ENCODE measurements around the gene MYO1D.

GRCh38 chr17:32909787-32910369 is 33.0 kb upstream of the MYO1D start:
- TF ChIP-seq CEBPB (IDR thresholded peaks at IDR 0.05; ENCODE audit: borderline replicate concordance, low read depth, low read length) (no peak), FOXA1 (IDR thresholded peaks at IDR 0.05) (no peak), FOXA1 (CRISPR knock-in tag; IDR thresholded peaks at IDR 0.05) (no peak), NFIC (IDR thresholded peaks at IDR 0.05; ENCODE audit: low read length) (no peak), MAFK (conservative IDR thresholded peaks at IDR 0.05 in 1 of 2, IDR thresholded peaks at IDR 0.05 in 1 of 2; ENCODE audit: low read length in 2 of 2) (peak; percentile 45 to 69; a peak in 3 of 4 replicates), JUN (CRISPR knock-in tag; IDR thresholded peaks at IDR 0.05) (no peak), HNRNPLL (IDR thresholded peaks at IDR 0.05; ENCODE audit: low read depth, low read length, poor library complexity, severe bottlenecking) (no peak), FOXJ3 (CRISPR knock-in tag; IDR thresholded peaks at IDR 0.05; ENCODE audit: borderline replicate concordance) (no peak), BCLAF1 (IDR thresholded peaks at IDR 0.05) (no peak)

Measured in HepG2 (cell line).